ENCODE results near the gene FMN1. TPM values are rescaled to one million over a fixed set of nuclear protein-coding genes. Genes with fewer than 3 reads are reported as not detected.

Gene FMN1
- total RNA-seq, 2 donors from 2014 or later, result 1.1 to 4.5 TPM

DNA sequence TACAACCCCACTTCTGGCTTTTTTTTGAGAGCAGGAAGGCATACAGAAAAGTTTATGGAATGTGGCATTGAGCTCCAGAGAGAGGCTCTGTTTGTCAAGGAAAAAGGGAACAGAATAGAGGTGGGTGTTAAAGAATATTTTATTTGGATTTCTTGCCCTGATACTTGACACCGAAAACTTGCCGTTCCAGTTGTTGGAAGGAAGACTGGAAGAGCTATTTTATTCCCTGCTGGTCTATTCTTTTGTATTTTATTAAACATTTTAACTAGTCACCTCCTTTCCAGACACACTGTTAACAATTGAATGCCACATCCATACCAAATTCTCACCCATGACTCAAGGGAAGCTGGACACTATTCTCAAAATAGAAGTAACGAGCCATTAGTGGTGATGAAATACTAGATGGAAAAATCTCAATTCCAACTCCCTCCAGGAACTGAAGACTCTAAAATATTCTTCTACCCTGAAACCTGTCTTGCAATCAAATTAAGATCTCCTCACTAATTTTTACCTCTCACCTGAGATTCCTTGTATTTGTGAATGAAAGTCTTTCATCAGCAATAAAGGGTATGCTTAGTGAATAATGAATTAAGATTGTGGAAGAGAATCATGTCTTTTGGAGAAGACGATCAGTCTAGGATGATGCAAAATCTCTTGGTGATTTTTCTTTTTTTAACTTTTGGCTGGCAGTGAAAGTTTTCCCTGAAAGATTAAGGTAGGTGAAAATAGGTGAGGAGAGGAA lies 448.2 kb downstream of the FMN1 start:
- H3K9me3 Mint-ChIP-seq, result peaks cover 0 to 6% of the 10 kb centered on the region in 2 donors
- no peak for ATAC-seq

DNA sequence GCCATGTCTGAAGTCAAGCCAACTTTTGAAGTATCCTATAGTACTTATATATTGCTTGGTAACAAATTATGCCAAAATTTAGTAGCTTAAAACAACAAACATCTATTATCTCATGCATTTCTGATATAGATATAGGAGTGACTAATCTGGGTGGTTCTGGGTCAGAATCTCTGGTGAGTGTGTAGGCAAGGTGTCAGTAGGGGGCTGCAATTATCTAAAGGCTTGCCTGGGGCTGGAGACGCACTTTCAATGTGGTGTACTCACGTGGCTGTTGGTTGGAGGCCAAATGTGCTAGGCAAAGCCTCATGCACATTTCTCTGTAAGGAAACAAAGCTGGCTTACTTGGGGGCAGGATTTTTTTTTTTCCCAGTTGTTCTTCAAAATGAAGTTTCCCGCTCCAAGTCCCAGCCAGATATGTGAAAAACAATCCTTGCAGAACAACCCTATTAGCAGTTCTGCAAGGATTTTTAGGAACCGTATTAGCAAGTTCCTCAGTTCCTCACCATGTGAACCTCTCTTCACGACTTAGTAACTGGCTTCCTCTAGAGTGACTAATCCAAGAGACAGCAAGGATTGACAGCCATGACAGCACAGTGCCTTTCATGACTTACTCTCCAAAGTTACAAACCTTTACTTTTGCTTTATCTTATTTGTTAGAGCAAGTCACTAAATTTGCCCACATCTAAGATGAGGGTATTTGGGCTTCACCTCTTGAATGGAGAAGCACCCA lies 450.9 kb downstream of the FMN1 start:
- DNase-seq (ENCODE audit: low spot score in 2 of 2) (no peak), ATAC-seq (no peak)
- Mint-ChIP-seq H3K27ac (no peak overlapping the region), H3K36me3 (peaks cover 0 to 9% of the 10 kb centered on the region in 2 donors), H3K9me3 (peaks cover 10 to 11% of the 10 kb centered on the region in 2 donors)

More for the DNA sequence above, 448.2 kb downstream of the FMN1 start:
- Mint-ChIP-seq H3K27ac (peak overlapping the region in 1 of 2 donors; percentile 12), H3K36me3 (no peaks in the 10 kb centered on the region)
- no peak for DNase-seq (ENCODE audit: low spot score in 2 of 2)

DNA sequence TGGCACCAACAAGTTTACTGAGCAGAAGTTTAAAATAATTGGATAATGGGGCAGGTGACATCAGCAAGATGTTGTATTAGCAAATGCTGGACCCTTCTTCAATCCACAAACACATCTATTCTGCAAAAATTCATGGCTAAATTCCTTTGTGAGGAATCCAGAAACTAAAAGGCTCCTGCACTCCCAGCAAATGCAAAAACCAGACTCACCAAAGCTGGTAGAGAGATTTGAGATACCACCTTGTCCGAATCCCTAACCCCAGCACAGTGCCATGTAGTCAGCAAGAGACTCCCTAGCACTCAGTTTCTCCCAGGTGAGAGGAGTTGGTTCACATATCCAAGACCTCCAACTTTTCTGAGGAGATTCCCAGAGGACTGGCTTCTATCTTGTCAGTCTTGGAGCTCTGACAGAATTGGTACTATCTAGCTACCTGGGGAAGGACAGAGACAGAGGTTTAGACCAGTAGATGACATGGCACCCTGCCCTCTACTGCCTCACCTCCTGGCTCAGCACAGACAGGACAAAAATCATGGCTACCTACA lies 454.9 kb downstream of the FMN1 start:
- Mint-ChIP-seq H3K27ac (no peak overlapping the region), H3K9me3 (peaks cover 10 to 11% of the 10 kb centered on the region in 2 donors), H3K36me3 (peaks cover 0 to 9% of the 10 kb centered on the region in 2 donors)
- DNase-seq (ENCODE audit: low spot score in 2 of 2) (no peak), ATAC-seq (no peak)

DNA sequence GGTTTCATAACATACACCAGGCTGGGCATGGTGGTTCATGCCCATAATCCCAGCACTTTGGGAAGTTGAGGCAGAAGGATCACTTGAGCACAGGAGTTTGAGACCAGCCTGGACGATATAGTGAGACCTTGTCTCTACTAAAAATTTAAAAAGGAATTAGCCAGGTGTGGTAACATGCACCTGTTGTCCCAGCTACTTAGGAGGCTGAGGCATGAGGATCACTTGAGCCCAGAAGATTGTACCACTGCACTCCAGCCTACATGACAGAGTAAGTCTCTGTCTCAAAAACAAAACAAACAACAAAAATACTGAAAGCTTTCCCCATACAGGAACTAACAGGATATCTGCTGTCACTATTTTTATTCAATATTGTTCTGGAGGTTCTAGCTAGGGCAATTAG lies 455.8 kb downstream of the FMN1 start:
- no peak for DNase-seq (ENCODE audit: low spot score in 2 of 2)
- Mint-ChIP-seq H3K27ac (no peak overlapping the region), H3K36me3 (peaks cover 0 to 9% of the 10 kb centered on the region in 2 donors), H3K9me3 (peaks cover 10 to 11% of the 10 kb centered on the region in 2 donors)
- ATAC-seq, result no peak

DNA sequence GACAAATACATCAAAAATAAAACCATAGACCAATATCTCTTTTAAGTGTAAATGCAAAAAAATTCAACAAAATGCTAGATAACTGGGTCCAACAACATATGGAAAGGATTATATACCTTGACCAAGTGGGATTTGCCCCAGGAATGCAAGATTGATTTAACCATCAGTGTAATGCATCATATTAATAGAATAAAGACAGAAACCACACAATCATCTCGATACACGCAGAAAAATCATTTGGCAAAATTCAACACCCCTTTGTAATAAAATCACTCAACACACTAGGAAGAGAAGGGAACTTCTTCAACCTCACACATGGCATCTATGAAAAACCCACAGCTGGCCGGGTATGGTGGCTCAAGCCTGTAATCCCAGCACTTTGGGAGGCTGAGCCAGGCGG lies 457.2 kb downstream of the FMN1 start:
- DNase-seq (ENCODE audit: low spot score in 2 of 2), result no peak
- Mint-ChIP-seq H3K36me3 (peaks cover 0 to 9% of the 10 kb centered on the region in 2 donors), H3K9me3 (peaks cover 5 to 11% of the 10 kb centered on the region in 2 donors), H3K27ac (no peak overlapping the region)
- ATAC-seq, result no peak

DNA sequence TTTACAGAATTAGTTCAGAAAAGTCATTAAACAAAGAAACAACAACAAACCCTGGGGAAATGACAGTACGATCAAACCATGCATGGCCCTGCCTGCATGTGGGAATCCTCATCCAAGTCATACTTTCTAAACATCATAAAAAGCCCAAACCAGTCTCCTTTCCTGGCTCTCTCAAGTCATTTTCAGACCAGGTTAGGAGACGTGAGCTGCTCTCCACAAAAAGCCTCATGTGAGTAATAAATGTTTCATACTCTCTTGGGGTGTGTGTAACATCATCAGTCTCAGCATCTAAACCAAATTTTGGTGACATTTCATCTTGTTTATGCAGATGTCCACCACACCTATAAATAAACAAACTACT lies 457.8 kb downstream of the FMN1 start:
- Mint-ChIP-seq H3K36me3 (peaks cover 0 to 9% of the 10 kb centered on the region in 2 donors), H3K9me3 (peaks cover 5 to 11% of the 10 kb centered on the region in 2 donors), H3K27ac (no peak overlapping the region)
- no peak for DNase-seq (ENCODE audit: low spot score in 2 of 2)
- ATAC-seq, result no peak

DNA sequence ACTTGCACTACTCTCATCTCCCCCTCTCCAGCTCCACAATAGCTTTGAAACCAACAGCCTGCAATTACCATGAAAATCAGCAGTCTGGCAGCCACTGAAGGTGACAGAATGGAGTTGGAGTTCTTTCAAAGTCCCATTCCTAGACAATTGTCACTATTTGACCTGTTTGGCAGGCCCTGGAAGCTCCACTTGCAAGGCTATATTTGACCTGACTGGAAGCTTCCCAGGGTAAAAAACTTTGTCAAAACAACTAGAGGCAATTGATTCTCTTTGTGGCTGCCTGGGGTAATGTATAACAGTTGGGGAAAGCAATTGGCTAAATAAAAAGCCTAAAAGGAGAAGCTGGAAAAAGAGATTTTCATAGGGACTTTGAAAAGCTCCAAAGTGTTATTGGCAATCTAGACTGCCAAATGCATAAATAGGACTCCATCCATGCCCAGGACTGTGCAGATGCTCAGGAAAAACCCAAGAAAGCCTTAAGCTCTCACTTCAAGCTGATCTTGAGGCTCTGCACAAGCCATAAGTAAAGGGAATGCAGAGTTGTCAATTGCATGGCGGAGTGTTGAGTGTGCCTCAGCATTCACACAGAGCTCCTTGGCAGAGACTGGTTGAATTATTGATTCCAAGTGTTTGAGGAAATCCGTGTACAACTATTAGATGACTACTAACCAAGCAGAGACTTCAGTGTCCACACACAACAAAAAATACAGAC lies 458.4 kb downstream of the FMN1 start:
- DNase-seq (ENCODE audit: low spot score in 2 of 2), result no peak
- H3K27ac Mint-ChIP-seq, result no peak overlapping the region
- peaks cover 5 to 11% of the 10 kb centered on the region in 2 donors for H3K9me3 Mint-ChIP-seq
- no peak for ATAC-seq
- peaks cover 0 to 9% of the 10 kb centered on the region in 2 donors for H3K36me3 Mint-ChIP-seq

DNA sequence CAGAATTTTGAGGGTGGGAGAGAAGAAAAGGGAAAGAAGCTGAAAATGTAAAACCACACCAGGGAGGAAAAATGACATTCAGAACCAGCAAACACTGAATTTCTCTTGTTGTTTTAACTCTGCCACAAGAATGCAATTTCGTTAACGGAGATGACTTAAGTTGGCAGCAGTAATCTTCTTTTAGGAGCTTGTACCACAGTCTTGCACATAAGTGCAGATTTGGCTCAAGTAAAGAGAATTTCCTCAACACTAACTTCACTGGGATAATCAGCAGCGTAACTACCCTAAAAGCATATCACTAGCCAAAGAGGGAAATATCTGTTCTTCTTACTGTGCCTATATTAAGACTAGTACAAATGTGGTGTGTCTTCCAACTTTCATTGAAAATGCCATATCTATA lies 461.2 kb downstream of the FMN1 start:
- no peak overlapping the region for H3K27ac Mint-ChIP-seq
- H3K9me3 Mint-ChIP-seq, result no peaks in the 10 kb centered on the region
- H3K36me3 Mint-ChIP-seq, result no peaks in the 10 kb centered on the region
- ATAC-seq, result no peak
- DNase-seq (ENCODE audit: low spot score in 2 of 2), result no peak

DNA sequence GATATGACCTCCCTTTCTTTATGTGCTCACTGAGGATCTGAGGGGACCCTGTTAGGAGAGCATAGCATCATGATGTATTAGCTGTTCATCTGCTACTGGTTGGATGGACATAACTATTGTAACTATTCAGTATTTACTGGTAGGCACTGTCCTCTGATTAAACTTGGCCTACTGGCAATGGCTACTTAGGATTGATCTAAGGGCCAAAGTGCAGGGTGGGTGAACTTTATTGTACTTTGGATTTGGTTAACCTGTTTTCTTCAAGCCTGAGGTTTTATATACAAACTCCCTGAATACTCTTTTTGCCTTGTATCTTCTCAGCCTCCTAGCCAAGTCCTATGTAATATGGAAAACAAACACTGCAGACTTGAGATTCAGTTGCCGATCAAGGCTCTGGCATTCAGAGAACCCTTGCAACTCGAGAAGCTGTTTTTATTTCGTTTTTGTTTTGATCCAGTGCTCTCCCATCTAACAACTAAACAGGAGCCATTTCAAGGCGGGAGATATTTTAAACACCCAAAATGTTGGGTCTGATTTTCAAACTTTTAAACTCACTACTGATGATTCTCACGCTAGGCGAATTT lies 461.8 kb downstream of the FMN1 start:
- ATAC-seq, result no peak
- no peaks in the 10 kb centered on the region for H3K9me3 Mint-ChIP-seq
- no peak overlapping the region for H3K27ac Mint-ChIP-seq
- no peaks in the 10 kb centered on the region for H3K36me3 Mint-ChIP-seq
- no peak for DNase-seq (ENCODE audit: low spot score in 2 of 2)

DNA sequence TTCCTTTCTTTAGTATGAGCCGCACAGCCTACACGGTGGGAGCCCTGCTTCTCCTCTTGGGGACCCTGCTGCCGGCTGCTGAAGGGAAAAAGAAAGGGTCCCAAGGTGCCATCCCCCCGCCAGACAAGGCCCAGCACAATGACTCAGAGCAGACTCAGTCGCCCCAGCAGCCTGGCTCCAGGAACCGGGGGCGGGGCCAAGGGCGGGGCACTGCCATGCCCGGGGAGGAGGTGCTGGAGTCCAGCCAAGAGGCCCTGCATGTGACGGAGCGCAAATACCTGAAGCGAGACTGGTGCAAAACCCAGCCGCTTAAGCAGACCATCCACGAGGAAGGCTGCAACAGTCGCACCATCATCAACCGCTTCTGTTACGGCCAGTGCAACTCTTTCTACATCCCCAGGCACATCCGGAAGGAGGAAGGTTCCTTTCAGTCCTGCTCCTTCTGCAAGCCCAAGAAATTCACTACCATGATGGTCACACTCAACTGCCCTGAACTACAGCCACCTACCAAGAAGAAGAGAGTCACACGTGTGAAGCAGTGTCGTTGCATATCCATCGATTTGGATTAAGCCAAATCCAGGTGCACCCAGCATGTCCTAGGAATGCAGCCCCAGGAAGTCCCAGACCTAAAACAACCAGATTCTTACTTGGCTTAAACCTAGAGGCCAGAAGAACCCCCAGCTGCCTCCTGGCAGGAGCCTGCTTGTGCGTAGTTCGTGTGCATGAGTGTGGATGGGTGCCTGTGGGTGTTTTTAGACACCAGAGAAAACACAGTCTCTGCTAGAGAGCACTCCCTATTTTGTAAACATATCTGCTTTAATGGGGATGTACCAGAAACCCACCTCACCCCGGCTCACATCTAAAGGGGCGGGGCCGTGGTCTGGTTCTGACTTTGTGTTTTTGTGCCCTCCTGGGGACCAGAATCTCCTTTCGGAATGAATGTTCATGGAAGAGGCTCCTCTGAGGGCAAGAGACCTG lies 463.5 kb downstream of the FMN1 start:
- ATAC-seq (no peak), DNase-seq (ENCODE audit: low spot score in 2 of 2) (no peak)
- peaks cover 6 to 8% of the 10 kb centered on the region in 2 donors for H3K36me3 Mint-ChIP-seq

DNA sequence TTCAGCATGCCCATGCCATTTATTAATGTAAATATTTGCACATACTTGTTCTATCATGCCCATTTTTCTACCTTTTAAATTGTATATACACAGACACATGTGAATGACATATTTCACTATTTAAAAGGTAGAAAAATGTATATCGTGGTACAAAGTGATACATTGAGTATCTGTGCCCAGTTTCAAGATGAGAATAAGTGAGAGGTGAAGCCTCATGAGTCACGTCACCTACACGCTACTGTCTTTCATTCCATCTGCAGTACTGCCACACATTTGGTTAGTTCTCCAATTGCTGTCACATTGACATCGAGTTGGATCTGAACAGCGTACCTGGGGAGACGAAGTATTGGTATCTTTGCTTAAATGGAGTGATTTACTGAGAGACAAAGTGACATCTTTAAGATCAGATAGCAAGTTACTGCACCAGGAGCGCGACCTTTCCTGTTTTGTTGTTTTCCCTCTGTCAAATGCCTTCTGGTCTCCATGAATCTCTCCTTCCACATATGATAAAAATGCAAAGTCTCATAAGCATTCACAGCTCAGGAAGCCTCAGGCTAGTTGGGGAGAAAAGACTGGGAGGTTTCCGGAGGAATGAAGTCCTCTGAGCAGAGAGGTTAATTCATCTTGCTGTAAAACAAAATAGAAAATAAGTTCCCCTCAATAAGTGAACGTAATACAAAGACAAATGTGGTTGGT lies 464.7 kb downstream of the FMN1 start:
- peaks cover 6 to 8% of the 10 kb centered on the region in 2 donors for H3K9me3 Mint-ChIP-seq
- no peak for DNase-seq (ENCODE audit: low spot score in 2 of 2)
- ATAC-seq, result peak in 1 of 2 donors; percentile 97
- H3K36me3 Mint-ChIP-seq, result peaks cover 6 to 13% of the 10 kb centered on the region in 2 donors
- H3K27ac Mint-ChIP-seq, result no peak overlapping the region

More for the DNA sequence above, 463.5 kb downstream of the FMN1 start:
- H3K27ac Mint-ChIP-seq, result no peak overlapping the region
- peaks cover 6 to 8% of the 10 kb centered on the region in 2 donors for H3K9me3 Mint-ChIP-seq

DNA sequence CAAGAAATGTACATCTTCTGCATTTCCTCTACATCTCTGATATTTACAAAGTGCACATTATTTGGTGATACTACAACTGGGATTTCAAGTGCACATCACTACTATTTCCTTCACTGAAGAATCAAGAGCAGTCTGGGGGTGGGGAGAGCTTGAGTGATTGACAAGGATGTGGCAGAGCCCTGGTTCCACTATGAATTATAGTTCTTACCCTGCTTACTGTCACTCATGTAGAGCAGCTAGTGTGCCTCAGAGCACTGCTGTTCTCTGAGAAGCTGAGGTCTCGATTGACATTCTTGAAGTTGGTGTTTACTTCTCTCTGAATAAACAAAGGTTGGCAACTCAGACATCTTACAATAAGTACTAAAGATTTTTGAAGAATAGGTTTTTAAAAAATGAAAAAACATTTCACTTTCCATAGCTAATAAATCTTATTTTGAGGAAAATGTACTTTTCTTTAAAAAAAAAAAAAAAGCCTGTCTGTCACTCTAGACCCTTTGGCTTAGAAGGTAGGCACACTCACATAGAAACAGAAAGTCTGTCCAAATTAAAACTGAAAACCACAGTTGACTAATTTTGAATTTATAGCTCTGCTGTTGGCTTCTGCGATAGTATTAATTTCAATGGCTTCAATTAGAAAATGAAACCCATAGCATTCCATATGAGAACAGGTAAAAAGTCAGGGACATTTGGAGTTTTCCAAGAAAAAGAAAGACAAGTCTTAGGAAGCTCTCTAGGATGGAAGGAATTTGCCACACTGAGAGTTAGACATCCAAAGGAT lies 471.2 kb downstream of the FMN1 start:
- ATAC-seq (peak; percentile 70 to 88), DNase-seq (ENCODE audit: low spot score in 2 of 2) (no peak)
- Mint-ChIP-seq H3K36me3 (peaks cover 13 to 15% of the 10 kb centered on the region in 2 donors), H3K27ac (no peak overlapping the region), H3K9me3 (peaks cover 6 to 8% of the 10 kb centered on the region in 2 donors)

DNA sequence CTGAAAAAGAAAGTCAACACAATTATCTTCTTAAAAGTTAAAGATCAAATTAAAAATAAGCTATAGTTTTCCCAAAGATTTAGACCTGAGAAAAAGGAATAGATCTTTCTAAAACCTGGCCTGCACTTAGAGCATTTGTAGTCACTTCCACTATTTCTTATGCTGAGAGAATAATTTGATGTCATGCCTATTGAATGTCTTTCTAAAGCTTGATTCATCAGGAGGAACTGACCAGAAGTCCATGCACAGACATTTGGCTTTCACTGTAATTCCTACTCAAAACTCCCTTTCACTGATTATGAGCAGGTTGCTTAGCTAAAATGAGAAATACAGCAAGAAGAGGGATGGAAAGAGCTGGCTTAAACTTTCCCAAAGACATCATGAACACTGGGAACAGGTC lies 472.4 kb downstream of the FMN1 start:
- Mint-ChIP-seq H3K27ac (no peak overlapping the region), H3K9me3 (peaks cover 6 to 8% of the 10 kb centered on the region in 2 donors), H3K36me3 (peaks cover 13 to 15% of the 10 kb centered on the region in 2 donors)
- DNase-seq (ENCODE audit: low spot score in 2 of 2) (no peak), ATAC-seq (no peak)

DNA sequence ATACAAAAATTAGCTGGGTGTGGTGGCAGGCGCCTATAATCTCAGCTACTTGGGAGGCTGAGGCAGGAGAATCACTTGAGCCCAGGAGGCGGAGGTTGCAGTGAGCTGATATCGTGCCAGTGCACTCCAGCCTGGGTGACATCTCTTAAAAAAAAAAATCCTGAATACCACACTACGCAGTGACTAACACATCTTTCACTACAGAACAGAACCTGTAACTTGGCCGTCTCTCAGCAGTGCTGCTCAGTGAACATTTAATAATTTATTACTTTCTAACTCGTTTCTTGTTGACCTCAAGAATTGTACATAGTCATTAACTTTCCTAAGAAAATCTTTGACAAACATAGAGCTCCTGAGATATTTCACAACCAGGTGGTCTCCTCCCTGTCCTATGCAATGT lies 472.9 kb downstream of the FMN1 start:
- no peak overlapping the region for H3K27ac Mint-ChIP-seq
- H3K9me3 Mint-ChIP-seq, result peaks cover 6 to 7% of the 10 kb centered on the region in 2 donors
- peaks cover 16 to 20% of the 10 kb centered on the region in 2 donors for H3K36me3 Mint-ChIP-seq
- DNase-seq (ENCODE audit: low spot score in 2 of 2) (no peak), ATAC-seq (no peak)

All from activated naive CD4-positive, alpha-beta T cell treated with anti-CD3 and anti-CD28 coated beads, Interleukin-2, amount 50 U/mL, for 72 hours (primary cell).